ENCODE measurements around the gene ATXN3L. TPM values are rescaled to one million over a fixed set of nuclear protein-coding genes. Genes with fewer than 3 reads are reported as not detected.

ATXN3L gene
- total and polyA plus RNA-seq, 10 of the 15 experiments (the other 5 are each of a cell fraction or from before 2014, with no cell fraction given) = not detected

DNA sequence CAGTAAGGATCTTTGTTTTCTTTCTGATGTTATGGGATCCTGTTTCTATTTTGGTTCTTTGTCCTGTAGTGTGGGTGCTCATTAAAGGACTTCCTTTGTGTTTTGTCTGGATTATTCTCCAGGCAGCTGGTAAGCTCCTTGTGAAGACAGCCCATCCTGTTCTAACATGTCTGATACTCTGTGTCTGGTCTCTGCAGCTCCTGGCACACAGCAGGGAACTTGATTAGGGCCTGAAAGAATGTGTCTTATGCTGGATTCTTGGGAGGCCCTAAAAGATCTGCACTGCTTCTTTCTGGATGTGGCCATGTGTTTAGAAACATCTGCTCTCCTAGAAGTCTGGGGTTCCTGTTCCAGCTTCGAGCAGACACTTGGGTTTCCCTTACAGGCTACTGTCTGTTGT, 38.1 kb upstream of the ATXN3L start (continued):
- TF ChIP-seq, protein P1, sequence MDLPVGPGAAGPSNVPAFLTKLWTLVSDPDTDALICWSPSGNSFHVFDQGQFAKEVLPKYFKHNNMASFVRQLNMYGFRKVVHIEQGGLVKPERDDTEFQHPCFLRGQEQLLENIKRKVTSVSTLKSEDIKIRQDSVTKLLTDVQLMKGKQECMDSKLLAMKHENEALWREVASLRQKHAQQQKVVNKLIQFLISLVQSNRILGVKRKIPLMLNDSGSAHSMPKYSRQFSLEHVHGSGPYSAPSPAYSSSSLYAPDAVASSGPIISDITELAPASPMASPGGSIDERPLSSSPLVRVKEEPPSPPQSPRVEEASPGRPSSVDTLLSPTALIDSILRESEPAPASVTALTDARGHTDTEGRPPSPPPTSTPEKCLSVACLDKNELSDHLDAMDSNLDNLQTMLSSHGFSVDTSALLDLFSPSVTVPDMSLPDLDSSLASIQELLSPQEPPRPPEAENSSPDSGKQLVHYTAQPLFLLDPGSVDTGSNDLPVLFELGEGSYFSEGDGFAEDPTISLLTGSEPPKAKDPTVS (IDR thresholded peaks at IDR 0.05; ENCODE audit: low read depth, low read length) = no peak

DNA sequence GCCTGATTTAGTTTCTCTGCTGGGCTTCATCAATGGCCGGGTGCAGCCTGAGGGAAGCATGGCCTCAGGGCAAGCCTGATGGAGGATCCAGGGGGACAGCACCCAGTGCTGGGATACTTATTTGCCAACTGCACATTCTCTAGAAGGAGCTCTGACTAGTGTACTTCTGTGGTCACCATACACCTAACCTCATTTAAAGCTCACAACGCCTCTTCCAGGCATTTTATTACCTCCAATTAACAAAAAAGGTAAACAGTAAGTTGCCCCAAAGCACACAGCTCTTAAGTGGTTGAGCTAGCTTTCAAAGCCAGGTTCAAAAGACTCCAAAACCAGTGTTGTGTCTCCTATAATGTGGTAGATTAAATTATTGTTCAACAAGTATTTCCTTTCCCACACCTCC, 26.8 kb upstream of the ATXN3L start:
- H3K4me1 ChIP-seq (ENCODE audit: control insufficient read depth, insufficient read depth, low read length) = peaks cover 3% of the 10 kb centered on the region; the same call in 1 of the 2 replicates
- no peaks in the 10 kb centered on the region for H3K79me2 ChIP-seq (ENCODE audit: control insufficient read depth, insufficient read depth, low read length)
- intact Hi-C loops (cut with micrococcal nuclease; ENCODE audit: unreplicated experiment) (no loop called here), in situ Hi-C loops (cut with MboI) (no loop called here)
- no peak for DNase-seq (ENCODE audit: low read depth, low spot score)
- CTCF ChIA-PET = interaction anchor here (0.6 to 0.8 kb wide), 3 partner anchors 57 to 397 kb away, joined by 3 to 4 read pairs (median 4); no protein-coding TSS in a partner anchor
- SMC1A ChIA-PET (ENCODE audit: uncharacterized antibody, unreplicated experiment) = interaction anchor here (1.0 to 2.4 kb wide), 7 partner anchors 9 to 247 kb away, joined by 3 to 9 read pairs (median 3); no protein-coding TSS in a partner anchor
- no peak overlapping the region for H3K4me2 ChIP-seq (ENCODE audit: control insufficient read depth, insufficient read depth)
- H4K20me1 ChIP-seq (ENCODE audit: control insufficient read depth, insufficient read depth) = no peaks in the 10 kb centered on the region
- FAIRE-seq = no peak
- no peaks in the 10 kb centered on the region for H3K36me3 ChIP-seq (ENCODE audit: control insufficient read depth in 2 of 2, insufficient read depth in 2 of 2, low read length in 1 of 2)
- no peak overlapping the region for H2AFZ ChIP-seq (ENCODE audit: control insufficient read depth, low read depth, low read length)
- H3K27ac ChIP-seq (ENCODE audit: control insufficient read depth, insufficient read depth) = no peak overlapping the region
- RAD21 ChIA-PET (ENCODE audit: unreplicated experiment) = interaction anchor here (1.4 kb wide), 1 partner anchor 26 kb away, joined by 3 read pairs; no protein-coding TSS in a partner anchor
- H3K27me3 ChIP-seq (replicated peaks in 1 of 2; ENCODE audit: control insufficient read depth in 2 of 2, insufficient read depth in 2 of 2, low read length in 1 of 2) = no peaks in the 10 kb centered on the region
- no peak overlapping the region for H3K4me3 ChIP-seq
- BruUV-seq (replicated peaks) = no TSS peak
- WGBS (ENCODE audit: insufficient coverage, insufficient replicate concordance, low lambda C conversion rate, missing lambda C conversion rate) = 67% methylated on average over 2 of the region's 2 CpGs
- H3K9ac ChIP-seq (ENCODE audit: control insufficient read depth, insufficient read depth, low read length) = no peak overlapping the region
- POLR2A ChIA-PET = interaction anchor here (1.4 to 1.5 kb wide), 2 partner anchors 28 to 92 kb away, joined by 3 to 5 read pairs; no protein-coding TSS in a partner anchor
- ATAC-seq = no peak
- H3K9me3 ChIP-seq (replicated peaks; ENCODE audit: control insufficient read depth, insufficient read depth, low read length) = no peaks in the 10 kb centered on the region
- TF ChIP-seq, protein P2, sequence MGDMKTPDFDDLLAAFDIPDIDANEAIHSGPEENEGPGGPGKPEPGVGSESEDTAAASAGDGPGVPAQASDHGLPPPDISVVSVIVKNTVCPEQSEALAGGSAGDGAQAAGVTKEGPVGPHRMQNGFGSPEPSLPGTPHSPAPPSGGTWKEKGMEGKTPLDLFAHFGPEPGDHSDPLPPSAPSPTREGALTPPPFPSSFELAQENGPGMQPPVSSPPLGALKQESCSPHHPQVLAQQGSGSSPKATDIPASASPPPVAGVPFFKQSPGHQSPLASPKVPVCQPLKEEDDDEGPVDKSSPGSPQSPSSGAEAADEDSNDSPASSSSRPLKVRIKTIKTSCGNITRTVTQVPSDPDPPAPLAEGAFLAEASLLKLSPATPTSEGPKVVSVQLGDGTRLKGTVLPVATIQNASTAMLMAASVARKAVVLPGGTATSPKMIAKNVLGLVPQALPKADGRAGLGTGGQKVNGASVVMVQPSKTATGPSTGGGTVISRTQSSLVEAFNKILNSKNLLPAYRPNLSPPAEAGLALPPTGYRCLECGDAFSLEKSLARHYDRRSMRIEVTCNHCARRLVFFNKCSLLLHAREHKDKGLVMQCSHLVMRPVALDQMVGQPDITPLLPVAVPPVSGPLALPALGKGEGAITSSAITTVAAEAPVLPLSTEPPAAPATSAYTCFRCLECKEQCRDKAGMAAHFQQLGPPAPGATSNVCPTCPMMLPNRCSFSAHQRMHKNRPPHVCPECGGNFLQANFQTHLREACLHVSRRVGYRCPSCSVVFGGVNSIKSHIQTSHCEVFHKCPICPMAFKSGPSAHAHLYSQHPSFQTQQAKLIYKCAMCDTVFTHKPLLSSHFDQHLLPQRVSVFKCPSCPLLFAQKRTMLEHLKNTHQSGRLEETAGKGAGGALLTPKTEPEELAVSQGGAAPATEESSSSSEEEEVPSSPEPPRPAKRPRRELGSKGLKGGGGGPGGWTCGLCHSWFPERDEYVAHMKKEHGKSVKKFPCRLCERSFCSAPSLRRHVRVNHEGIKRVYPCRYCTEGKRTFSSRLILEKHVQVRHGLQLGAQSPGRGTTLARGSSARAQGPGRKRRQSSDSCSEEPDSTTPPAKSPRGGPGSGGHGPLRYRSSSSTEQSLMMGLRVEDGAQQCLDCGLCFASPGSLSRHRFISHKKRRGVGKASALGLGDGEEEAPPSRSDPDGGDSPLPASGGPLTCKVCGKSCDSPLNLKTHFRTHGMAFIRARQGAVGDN (IDR thresholded peaks at IDR 0.05) = no peak
- TF ChIP-seq MYB (IDR thresholded peaks at IDR 0.05; ENCODE audit: borderline replicate concordance, low read depth, low read length) (no peak), SPI1 (IDR thresholded peaks at IDR 0.05; ENCODE audit: borderline replicate concordance, insufficient read depth, low read depth, low read length) (no peak), NRF1 (conservative IDR thresholded peaks at IDR 0.05; ENCODE audit: low read depth, low read length) (no peak), MTA2 (IDR thresholded peaks at IDR 0.05; ENCODE audit: low read depth) (no peak), NFYB (IDR thresholded peaks at IDR 0.05; ENCODE audit: insufficient read depth, low read depth, low read length) (no peak), ETV6 (conservative IDR thresholded peaks at IDR 0.05 in 1 of 2, IDR thresholded peaks at IDR 0.05 in 1 of 2; ENCODE audit: borderline replicate concordance in 1 of 2, low read depth in 1 of 2) (no peak), NR2C2 (IDR thresholded peaks at IDR 0.05; ENCODE audit: borderline replicate concordance, control insufficient read depth, insufficient read length, low read depth) (no peak), TAF1 (IDR thresholded peaks at IDR 0.05; ENCODE audit: borderline replicate concordance, low read depth, low read length) (no peak)
- TF ChIP-seq, protein P3, sequence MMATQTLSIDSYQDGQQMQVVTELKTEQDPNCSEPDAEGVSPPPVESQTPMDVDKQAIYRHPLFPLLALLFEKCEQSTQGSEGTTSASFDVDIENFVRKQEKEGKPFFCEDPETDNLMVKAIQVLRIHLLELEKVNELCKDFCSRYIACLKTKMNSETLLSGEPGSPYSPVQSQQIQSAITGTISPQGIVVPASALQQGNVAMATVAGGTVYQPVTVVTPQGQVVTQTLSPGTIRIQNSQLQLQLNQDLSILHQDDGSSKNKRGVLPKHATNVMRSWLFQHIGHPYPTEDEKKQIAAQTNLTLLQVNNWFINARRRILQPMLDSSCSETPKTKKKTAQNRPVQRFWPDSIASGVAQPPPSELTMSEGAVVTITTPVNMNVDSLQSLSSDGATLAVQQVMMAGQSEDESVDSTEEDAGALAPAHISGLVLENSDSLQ (IDR thresholded peaks at IDR 0.05) = no peak
- TF ChIP-seq, protein P4, sequence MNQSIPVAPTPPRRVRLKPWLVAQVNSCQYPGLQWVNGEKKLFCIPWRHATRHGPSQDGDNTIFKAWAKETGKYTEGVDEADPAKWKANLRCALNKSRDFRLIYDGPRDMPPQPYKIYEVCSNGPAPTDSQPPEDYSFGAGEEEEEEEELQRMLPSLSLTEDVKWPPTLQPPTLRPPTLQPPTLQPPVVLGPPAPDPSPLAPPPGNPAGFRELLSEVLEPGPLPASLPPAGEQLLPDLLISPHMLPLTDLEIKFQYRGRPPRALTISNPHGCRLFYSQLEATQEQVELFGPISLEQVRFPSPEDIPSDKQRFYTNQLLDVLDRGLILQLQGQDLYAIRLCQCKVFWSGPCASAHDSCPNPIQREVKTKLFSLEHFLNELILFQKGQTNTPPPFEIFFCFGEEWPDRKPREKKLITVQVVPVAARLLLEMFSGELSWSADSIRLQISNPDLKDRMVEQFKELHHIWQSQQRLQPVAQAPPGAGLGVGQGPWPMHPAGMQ (IDR thresholded peaks at IDR 0.05; ENCODE audit: borderline replicate concordance) = no peak
